Fibroblast of lung (primary cell): Measurements from ENCODE around the gene PSTPIP2. TPM values are rescaled to one million over a fixed set of nuclear protein-coding genes. Genes with fewer than 3 reads are reported as not detected.

ENCODE experiments used
- DNase-seq, 2 donors: peaks; one replicate each; pipeline versions ENCODE4 v3.0.0 to v3.0.0-alpha.2; 2010; ENCODE audit warnings: low read depth in 2 of 2
- H2AFZ ChIP-seq: 2 replicates; pipeline ENCODE4 v1.5.1; 2012; ENCODE audit warnings: low read length, control low read depth, inconsistent platforms
- H3K27ac ChIP-seq: 2 replicates; pipeline ENCODE4 v1.5.1; 2011; ENCODE audit warnings: low read length, control low read depth; ENCODE audit not compliant: insufficient read depth
- H3K27me3 ChIP-seq: 2 replicates; pipeline ENCODE4 v1.5.1; 2011; ENCODE audit warnings: mild to moderate bottlenecking, low read length; ENCODE audit not compliant: control insufficient read depth, insufficient read depth
- H3K36me3 ChIP-seq: 2 replicates; pipeline ENCODE4 v1.5.1; 2011; ENCODE audit warnings: low read length; ENCODE audit not compliant: control insufficient read depth, insufficient read depth
- H3K4me1 ChIP-seq: 2 replicates; pipeline ENCODE4 v1.5.1; 2011; ENCODE audit warnings: low read length; ENCODE audit not compliant: control insufficient read depth, insufficient read depth; ENCODE audit errors: extremely low read depth
- H3K4me2 ChIP-seq: 2 replicates; pipeline ENCODE4 v1.5.1; 2011; ENCODE audit warnings: low read length, control low read depth; ENCODE audit not compliant: insufficient read depth; ENCODE audit errors: extremely low read depth
- H3K4me3 ChIP-seq, 4 experiments: fragments of 200-600 bp in 1 of 4; sonication (generic) in 1 of 4; replicated peaks in 1 of 4; 2 replicates each; pipeline ENCODE4 v1.5.1; 2011 to 2016; ENCODE audit warnings: low read length in 4 of 4, low read depth in 3 of 4, mild to moderate bottlenecking in 3 of 4, control low read depth in 2 of 4, inconsistent platforms in 1 of 4, mixed read lengths in 1 of 4; ENCODE audit not compliant: insufficient read depth in 1 of 4; ENCODE audit errors: control extremely low read depth in 1 of 4
- H3K79me2 ChIP-seq: 2 replicates; pipeline ENCODE4 v1.5.1; 2012; ENCODE audit warnings: mild to moderate bottlenecking, low read length, inconsistent platforms; ENCODE audit not compliant: control insufficient read depth, insufficient read depth
- H3K9ac ChIP-seq: 2 replicates; pipeline ENCODE4 v1.5.1; 2011; ENCODE audit warnings: mild to moderate bottlenecking, low read length, control low read depth; ENCODE audit not compliant: insufficient read depth
- H3K9me3 ChIP-seq: 2 replicates; pipeline ENCODE4 v1.5.1; 2012; ENCODE audit warnings: low read depth, low read length; ENCODE audit not compliant: control insufficient read depth, insufficient read depth
- H4K20me1 ChIP-seq: 2 replicates; pipeline ENCODE4 v1.5.1; 2011; ENCODE audit warnings: low read length; ENCODE audit not compliant: control insufficient read depth, insufficient read depth; ENCODE audit errors: extremely low read depth
- EZH2 ChIP-seq: IDR thresholded peaks from 2 replicates; pipeline ENCODE4 v1.5.1; 2012; ENCODE audit warnings: low read length, control low read depth, mild to moderate bottlenecking; ENCODE audit errors: missing control alignments
- polyA plus RNA-seq, 2 donors: library from polyadenylated mRNA; depleted of rRNA in 1 of 2; stranded (reverse) in 1 of 2; unstranded in 1 of 2; fragments of >200 nt; gene quantifications; 2 replicates each; pipeline ENCODE4 v1.2.1, GENCODE V29; 2011 to 2012; ENCODE audit warnings: missing spikeins in 1 of 2
- total RNA-seq: library from RNA; depleted of rRNA; stranded (reverse); fragments of >200 nt; gene quantifications from 2 replicates; pipeline ENCODE4 v1.2.1, GENCODE V29; 2014
- TF ChIP-seq, protein P1 (sequence below), 2 donors: IDR thresholded peaks in 1 of 2; conservative IDR thresholded peaks in 1 of 2; 1 replicate in 1 of 2; 2 replicates in 1 of 2; pipeline ENCODE4 v1.5.1; 2011 to 2012; ENCODE audit warnings: low read length in 2 of 2, control low read depth in 1 of 2, inconsistent platforms in 1 of 2, low read depth in 1 of 2, mild to moderate bottlenecking in 1 of 2

The PSTPIP2 gene
- total and polyA plus RNA-seq, 2 donors (not counting 1 experiment from before 2014, with no cell fraction given): 13.4 to 18.4 TPM

GRCh38 chr18:46061796-46062195, 10.3 kb downstream of the PSTPIP2 start:
- Histone ChIP-seq H3K9me3 (no peaks in the 10 kb centered on the region), H3K4me1 (no peaks in the 10 kb centered on the region), H3K9ac (no peak overlapping the region), H3K27ac (no peak overlapping the region), H3K36me3 (no peaks in the 10 kb centered on the region), H3K4me3 (no peak overlapping the region), H4K20me1 (no peaks in the 10 kb centered on the region), H3K27me3 (no peaks in the 10 kb centered on the region), H3K4me2 (no peak overlapping the region), H2AFZ (no peak overlapping the region), H3K79me2 (no peaks in the 10 kb centered on the region)
- TF ChIP-seq, protein P1, sequence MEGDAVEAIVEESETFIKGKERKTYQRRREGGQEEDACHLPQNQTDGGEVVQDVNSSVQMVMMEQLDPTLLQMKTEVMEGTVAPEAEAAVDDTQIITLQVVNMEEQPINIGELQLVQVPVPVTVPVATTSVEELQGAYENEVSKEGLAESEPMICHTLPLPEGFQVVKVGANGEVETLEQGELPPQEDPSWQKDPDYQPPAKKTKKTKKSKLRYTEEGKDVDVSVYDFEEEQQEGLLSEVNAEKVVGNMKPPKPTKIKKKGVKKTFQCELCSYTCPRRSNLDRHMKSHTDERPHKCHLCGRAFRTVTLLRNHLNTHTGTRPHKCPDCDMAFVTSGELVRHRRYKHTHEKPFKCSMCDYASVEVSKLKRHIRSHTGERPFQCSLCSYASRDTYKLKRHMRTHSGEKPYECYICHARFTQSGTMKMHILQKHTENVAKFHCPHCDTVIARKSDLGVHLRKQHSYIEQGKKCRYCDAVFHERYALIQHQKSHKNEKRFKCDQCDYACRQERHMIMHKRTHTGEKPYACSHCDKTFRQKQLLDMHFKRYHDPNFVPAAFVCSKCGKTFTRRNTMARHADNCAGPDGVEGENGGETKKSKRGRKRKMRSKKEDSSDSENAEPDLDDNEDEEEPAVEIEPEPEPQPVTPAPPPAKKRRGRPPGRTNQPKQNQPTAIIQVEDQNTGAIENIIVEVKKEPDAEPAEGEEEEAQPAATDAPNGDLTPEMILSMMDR (conservative IDR thresholded peaks at IDR 0.05 in 1 of 2, IDR thresholded peaks at IDR 0.05 in 1 of 2; ENCODE audit: low read depth in 1 of 2, low read length in 2 of 2): no peak
- TF ChIP-seq EZH2: no peak
- DNase-seq: no peak

- no peaks in the 10 kb centered on the region for H3K4me1 ChIP-seq
- no peak overlapping the region for H3K4me2 ChIP-seq
- no peaks in the 10 kb centered on the region for H3K9me3 ChIP-seq
- H3K79me2 ChIP-seq: no peaks in the 10 kb centered on the region
- no peak overlapping the region for H2AFZ ChIP-seq
- H3K27ac ChIP-seq: no peak overlapping the region
- no peaks in the 10 kb centered on the region for H4K20me1 ChIP-seq
- no peak for TF ChIP-seq EZH2
- TF ChIP-seq, protein P1 (conservative IDR thresholded peaks at IDR 0.05 in 1 of 2, IDR thresholded peaks at IDR 0.05 in 1 of 2; ENCODE audit: low read depth in 1 of 2, low read length in 2 of 2): no peak
- H3K4me3 ChIP-seq: no peak overlapping the region
- DNase-seq: no peak
- no peaks in the 10 kb centered on the region for H3K36me3 ChIP-seq
- H3K27me3 ChIP-seq: no peaks in the 10 kb centered on the region
- H3K9ac ChIP-seq: no peak overlapping the region
Measured at GRCh38 chr18:46061387-46061786, 10.7 kb downstream of the PSTPIP2 start.

- DNase-seq: no peak
- Histone ChIP-seq H3K4me2 (no peak overlapping the region), H3K9ac (no peak overlapping the region), H3K4me3 (no peak overlapping the region), H2AFZ (no peak overlapping the region), H3K79me2 (no peaks in the 10 kb centered on the region), H3K4me1 (no peaks in the 10 kb centered on the region), H3K9me3 (no peaks in the 10 kb centered on the region), H3K27ac (no peak overlapping the region), H3K36me3 (no peaks in the 10 kb centered on the region), H4K20me1 (no peaks in the 10 kb centered on the region), H3K27me3 (no peaks in the 10 kb centered on the region)
- TF ChIP-seq, protein P1 (conservative IDR thresholded peaks at IDR 0.05 in 1 of 2, IDR thresholded peaks at IDR 0.05 in 1 of 2; ENCODE audit: low read depth in 1 of 2, low read length in 2 of 2): no peak
- TF ChIP-seq EZH2: no peak
Measured at GRCh38 chr18:46060359-46060841, 11.7 kb downstream of the PSTPIP2 start.
